HEK293T (cell line): Measurements from ENCODE around the gene PXT1.

ENCODE experiments used
- FOXK2 ChIP-seq: fragments of 450-650 bp; IDR thresholded peaks from 2 replicates; pipeline ENCODE4 v1.6.1; 2016; ENCODE audit warnings: mild to moderate bottlenecking
- NFRKB ChIP-seq: fragments of 450-650 bp; IDR thresholded peaks from 2 replicates; pipeline ENCODE4 v1.6.1; 2016; ENCODE audit warnings: mild to moderate bottlenecking, moderate library complexity
- SP1 ChIP-seq: fragments of 450-650 bp; IDR thresholded peaks from 2 replicates; pipeline ENCODE4 v1.6.1; 2017
- SUZ12 ChIP-seq: fragments of 450-650 bp; IDR thresholded peaks from 2 replicates; pipeline ENCODE4 v1.6.1; 2016; ENCODE audit warnings: mild to moderate bottlenecking
- TARDBP ChIP-seq: fragments of 450-650 bp; IDR thresholded peaks from 2 replicates; pipeline ENCODE4 v1.6.1; 2016

GRCh38 chr6:36436466-36436865, 6.2 kb downstream of the PXT1 start:
- TF ChIP-seq TARDBP, result no peak
- TF ChIP-seq NFRKB, result no peak
- TF ChIP-seq SP1, result no peak
- TF ChIP-seq SUZ12, result no peak
- TF ChIP-seq FOXK2, result no peak
